HG03175 (cell line): Measurements from ENCODE around the gene ETNPPL.

Experiments used
- ATAC-seq: cut with Tn5 transposase; IDR thresholded peaks from one replicate; pipeline ENCODE4 v1.9.1; 2021; ENCODE audit warnings: mild to moderate bottlenecking, moderate library complexity; ENCODE audit not compliant: unreplicated experiment

The ETNPPL gene

GRCh38 chr4:108762559-108763225 lies at the start of gene ETNPPL:
ETNPPL (minus strand) TSS chr4:108763053; CDS start chr4:108762898, 155 bp downstream.
- ATAC-seq = no peak

- ATAC-seq = no peak
These were observed 48.6 kb upstream of the ETNPPL start for GRCh38 chr4:108811486-108811885.

- no peak for ATAC-seq
These were observed 47.2 kb upstream of the ETNPPL start for GRCh38 chr4:108810087-108810486.

- no peak for ATAC-seq
These were observed 41.9 kb upstream of the ETNPPL start for GRCh38 chr4:108804648-108805273.

- no peak for ATAC-seq
These were observed 36.5 kb upstream of the ETNPPL start for GRCh38 chr4:108799306-108799705.

GRCh38 chr4:108796173-108796572 lies 33.3 kb upstream of the ETNPPL start:
- ATAC-seq = no peak

DNA sequence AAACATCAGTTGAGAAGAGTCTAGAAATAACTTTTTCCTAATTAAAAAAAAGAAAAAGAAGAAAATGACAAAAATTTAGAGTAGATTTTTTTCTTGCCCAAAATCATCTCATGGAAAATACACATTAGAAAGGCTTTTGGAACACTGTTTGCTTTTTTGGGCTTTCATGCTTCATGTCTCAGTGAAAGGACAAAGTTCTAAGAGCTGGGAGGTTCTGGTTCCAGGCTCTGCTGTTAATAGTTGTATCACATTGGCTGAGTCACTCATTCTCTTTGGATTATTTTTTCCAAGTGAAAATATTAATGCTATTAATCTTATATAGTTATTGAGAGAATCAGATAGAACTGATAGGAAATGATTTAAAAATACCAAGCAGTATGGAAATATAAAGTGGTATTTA lies 32.9 kb upstream of the ETNPPL start:
- ATAC-seq = no peak

GRCh38 chr4:108794136-108794535 lies 31.3 kb upstream of the ETNPPL start:
- no peak for ATAC-seq

DNA sequence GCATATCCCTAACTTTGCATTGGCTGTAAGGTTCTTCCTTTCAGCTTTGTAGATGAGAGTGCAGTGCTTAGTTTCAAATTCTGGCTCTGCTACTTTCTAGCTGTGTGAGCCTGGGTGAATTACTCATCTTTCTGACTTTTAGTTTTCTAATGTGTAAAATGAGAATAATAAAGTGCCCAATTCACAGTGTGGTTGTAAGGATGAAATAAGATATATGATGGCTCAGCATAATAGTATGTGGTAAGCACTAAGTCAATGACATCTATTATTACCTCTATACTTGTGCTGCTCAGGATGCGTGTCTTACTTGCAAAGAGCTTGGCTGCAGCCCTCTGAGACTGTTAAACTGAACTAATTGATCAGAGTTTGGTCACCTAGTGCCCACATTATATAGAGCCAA lies 30.6 kb upstream of the ETNPPL start:
- no peak for ATAC-seq

GRCh38 chr4:108788731-108789130 lies 25.9 kb upstream of the ETNPPL start:
- ATAC-seq = no peak

- ATAC-seq = no peak
These were observed 24.9 kb upstream of the ETNPPL start for GRCh38 chr4:108787724-108788123.

DNA sequence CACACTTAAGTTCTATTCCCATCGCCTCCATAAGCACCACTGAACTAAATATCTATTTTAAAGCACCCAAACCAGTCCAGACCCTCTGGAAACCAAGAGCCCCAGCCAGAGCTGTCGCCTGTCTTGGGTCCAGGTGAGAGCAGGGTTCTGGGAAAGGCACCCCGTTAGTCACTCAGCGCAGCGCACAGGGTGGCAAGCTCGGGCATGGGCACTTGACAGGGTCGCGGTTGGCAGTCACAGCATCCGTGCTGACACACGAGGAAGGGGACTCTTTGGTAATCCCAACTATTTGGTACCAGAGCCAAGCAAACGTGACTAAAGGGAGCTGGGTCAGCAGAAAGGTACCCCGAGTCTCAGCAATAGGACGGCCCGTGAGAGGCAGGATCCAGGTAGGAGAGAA lies 24.3 kb upstream of the ETNPPL start:
- no peak for ATAC-seq

GRCh38 chr4:108786351-108786750 lies 23.5 kb upstream of the ETNPPL start:
- no peak for ATAC-seq

DNA sequence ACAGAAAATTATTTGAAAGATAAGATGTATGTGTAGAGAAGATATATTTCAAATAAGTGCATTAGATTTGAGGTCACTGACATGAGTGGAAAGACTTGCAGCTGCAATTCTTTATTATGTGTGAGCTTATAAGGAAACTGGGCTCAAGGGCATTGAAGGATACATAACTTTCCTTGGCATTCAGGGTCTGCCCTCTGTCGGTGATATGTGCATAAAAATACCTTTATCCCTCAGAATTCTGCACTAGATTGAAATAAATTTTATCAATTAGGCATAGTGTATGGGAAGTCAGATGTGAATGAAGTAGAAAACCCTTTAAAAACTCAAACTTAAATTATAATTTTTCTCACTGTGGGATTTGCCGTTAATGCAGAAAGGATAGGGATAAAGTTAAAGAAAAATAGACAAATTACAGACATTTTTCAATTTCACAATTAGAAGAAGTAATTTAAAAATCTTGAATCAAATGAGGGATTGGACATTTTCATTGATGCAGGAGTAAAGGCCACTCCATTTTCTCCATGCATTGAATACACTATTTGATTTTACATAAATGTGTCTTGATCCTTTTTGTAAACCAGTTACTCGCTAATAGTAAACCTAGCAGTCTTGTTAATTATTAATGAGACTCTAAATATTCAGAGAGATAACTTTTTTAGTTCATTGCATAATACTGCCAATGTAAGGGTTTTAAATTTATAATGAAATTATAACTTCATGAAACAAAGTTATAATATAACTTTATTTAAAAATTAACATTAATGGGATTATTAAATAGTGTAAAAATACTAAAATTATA lies 21.0 kb upstream of the ETNPPL start:
- ATAC-seq = no peak

DNA sequence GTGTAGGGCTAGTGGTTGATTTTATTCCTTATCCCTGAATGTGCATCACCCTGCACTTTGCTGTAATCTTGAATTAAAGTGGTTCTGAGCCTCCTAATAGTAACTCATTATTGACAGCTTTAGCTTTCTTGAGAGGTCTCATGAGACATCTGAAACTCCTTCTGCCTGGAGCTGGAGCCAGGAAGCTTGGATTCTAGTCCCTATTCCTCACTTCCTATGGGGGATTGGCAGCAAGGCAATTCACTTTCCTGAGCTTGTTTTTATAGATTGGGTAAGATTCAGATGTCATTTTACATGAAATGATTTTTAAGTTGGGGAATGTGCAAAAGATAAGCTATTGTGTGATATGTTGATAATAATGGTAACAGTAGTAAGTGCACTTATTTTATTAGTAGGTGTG lies 17.1 kb upstream of the ETNPPL start:
- ATAC-seq = no peak

DNA sequence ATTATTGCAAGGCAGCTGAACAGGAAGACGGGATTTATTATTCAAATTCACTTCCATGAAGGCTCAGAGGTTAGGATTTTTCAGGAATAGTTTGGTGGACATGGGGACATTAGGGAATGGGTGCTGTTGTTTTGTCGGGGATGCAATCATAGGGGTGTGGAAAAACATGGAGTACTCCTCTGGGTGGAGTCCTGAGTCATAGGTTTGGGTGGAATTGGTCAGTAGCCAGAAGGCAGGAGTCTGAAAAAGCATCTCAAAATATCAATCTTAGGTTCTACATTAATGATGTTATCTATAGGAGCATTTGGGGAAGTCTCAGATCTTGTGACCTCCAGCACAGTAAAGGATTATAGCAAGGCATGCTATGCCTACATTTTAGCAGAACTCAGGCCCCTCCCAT lies 14.5 kb upstream of the ETNPPL start:
- ATAC-seq = no peak

GRCh38 chr4:108775921-108776320 lies 13.1 kb upstream of the ETNPPL start:
- ATAC-seq = no peak

- no peak for ATAC-seq
These were observed 12.1 kb upstream of the ETNPPL start for GRCh38 chr4:108774809-108775530.

DNA sequence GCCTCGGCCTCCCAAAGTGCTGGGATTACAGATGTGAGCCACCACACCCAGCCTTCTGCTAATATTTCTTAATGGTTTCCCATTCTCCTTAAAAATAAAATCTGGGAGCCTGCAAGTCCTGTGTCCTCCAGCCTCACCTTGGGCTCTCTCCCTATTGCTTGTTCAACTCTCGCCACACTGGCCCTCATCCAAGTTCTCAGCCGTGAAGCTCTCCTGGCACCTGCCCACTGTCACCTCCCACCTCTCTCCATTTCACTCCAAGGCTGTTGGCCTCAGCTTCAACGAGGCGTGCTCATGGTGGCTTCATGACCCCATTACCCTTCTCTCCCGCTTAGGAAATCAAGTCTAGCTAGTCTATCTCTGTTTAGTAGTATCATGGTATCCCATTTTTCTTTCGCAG lies 9.5 kb upstream of the ETNPPL start:
- no peak for ATAC-seq

- ATAC-seq = no peak
These were observed 3.2 kb upstream of the ETNPPL start for GRCh38 chr4:108766058-108766457.

DNA sequence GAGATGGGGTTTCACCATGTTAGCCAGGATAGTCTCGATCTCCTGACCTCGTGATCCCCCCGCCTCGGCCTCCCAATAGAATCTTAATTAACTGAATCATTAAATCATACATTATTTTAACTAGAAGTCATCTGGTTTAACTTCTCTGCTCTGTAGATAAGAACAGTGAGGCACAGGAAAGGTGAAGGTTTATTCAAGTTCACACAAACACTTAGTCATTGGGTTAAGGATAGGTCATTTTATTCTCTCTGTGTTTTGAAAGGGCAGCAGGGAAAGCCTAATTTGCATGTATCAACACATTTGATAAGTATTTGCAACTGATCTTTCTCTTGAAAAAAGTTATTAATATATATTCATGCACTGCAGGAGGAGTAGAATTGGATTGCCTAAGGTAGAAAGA lies 1.1 kb upstream of the ETNPPL start:
- ATAC-seq = no peak
